ENCODE measurements around the gene ANKS4B.
"Not testable (repeated sequence)": the region's sequence is repeated elsewhere in the genome, so short reads cannot be mapped to it uniquely, and the experiment has no call there.

The ANKS4B gene

GRCh38 chr16:21239646-21240045 is 6.1 kb downstream of the ANKS4B start:
- DNase-seq (ENCODE audit: extremely low read depth, low read depth) = no peak
- no peak overlapping the region for H3K4me3 ChIP-seq (replicated peaks; ENCODE audit: low read depth, low read length)
- no peak for TF ChIP-seq CTCF (IDR thresholded peaks at IDR 0.05; ENCODE audit: low read depth, low read length, missing control alignments)

DNA sequence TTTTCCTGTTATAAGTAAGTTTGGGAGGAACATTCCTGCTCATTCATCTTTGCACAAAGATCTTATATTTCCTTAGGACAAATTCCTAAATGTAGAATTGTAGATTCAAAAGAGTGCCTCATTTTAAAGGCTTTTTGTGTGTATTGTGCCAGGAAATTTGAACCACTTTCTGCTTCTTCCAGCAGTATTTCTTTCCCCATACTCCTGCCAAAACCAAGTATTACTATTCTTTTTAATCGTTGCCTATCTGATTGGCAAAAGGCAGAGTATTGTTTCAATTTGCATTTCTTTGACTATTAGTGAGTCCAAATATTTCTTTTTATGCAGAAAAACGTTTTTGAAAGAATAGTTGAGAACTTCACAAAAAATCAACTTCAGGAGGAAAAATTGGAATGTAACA is 9.3 kb downstream of the ANKS4B start:
- TF ChIP-seq CTCF (IDR thresholded peaks at IDR 0.05; ENCODE audit: low read depth, low read length, missing control alignments) = no peak
- H3K4me3 ChIP-seq (replicated peaks; ENCODE audit: low read depth, low read length) = no peak overlapping the region
- DNase-seq (ENCODE audit: extremely low read depth, low read depth) = no peak

GRCh38 chr16:21244518-21245215 is 11.2 kb downstream of the ANKS4B start:
- TF ChIP-seq CTCF (IDR thresholded peaks at IDR 0.05; ENCODE audit: low read depth, low read length, missing control alignments) = no peak
- no peak for DNase-seq (ENCODE audit: extremely low read depth, low read depth)
- H3K4me3 ChIP-seq (replicated peaks; ENCODE audit: low read depth, low read length) = no peak overlapping the region

- DNase-seq (ENCODE audit: extremely low read depth, low read depth); H3K4me3 ChIP-seq (replicated peaks; ENCODE audit: low read depth, low read length): not testable (repeated sequence)
These were observed 14.7 kb downstream of the ANKS4B start for GRCh38 chr16:21248179-21248578.

- no peak overlapping the region for H3K4me3 ChIP-seq (replicated peaks; ENCODE audit: low read depth, low read length)
- no peak for TF ChIP-seq CTCF (IDR thresholded peaks at IDR 0.05; ENCODE audit: low read depth, low read length, missing control alignments)
- no peak for DNase-seq (ENCODE audit: extremely low read depth, low read depth)
These were observed 16.8 kb downstream of the ANKS4B start for GRCh38 chr16:21250072-21250923.

DNA sequence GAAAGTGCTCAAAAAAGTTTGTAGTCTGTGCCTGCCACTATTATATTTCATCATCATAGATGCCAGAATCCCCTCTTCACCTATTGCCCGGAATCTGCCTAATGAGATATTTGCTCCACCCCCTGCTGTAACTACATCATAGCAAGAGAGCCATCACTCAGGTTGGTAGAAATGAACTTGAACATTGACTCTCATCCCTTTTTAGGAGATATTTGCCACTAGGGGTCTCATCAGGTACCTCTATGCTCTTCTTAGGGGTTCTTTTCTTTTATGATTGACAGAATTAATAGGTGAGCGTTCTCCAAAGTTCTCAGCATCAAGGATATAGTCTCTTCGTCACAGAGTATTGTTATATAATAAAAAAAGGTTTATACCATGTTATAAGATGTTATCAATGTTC is 20.0 kb downstream of the ANKS4B start:
- no peak overlapping the region for H3K4me3 ChIP-seq (replicated peaks; ENCODE audit: low read depth, low read length)
- no peak for DNase-seq (ENCODE audit: extremely low read depth, low read depth)
- no peak for TF ChIP-seq CTCF (IDR thresholded peaks at IDR 0.05; ENCODE audit: low read depth, low read length, missing control alignments)

- no peak for TF ChIP-seq CTCF (IDR thresholded peaks at IDR 0.05; ENCODE audit: low read depth, low read length, missing control alignments)
These were observed 23.1 kb downstream of the ANKS4B start for GRCh38 chr16:21256636-21257035.

More at GRCh38 chr16:21256636-21257035, 23.1 kb downstream of the ANKS4B start:
- DNase-seq (ENCODE audit: extremely low read depth, low read depth) = no peak
- H3K4me3 ChIP-seq (replicated peaks; ENCODE audit: low read depth, low read length) = no peak overlapping the region

All from HFF-Myc (cell line).